CD14-positive monocyte (primary cell): ENCODE measurements around the gene TSSK1B. TPM values are rescaled to one million over a fixed set of nuclear protein-coding genes. Genes with fewer than 3 reads are reported as not detected.

Source experiments
- DNase-seq, 3 donors: peaks; one replicate each; pipeline ENCODE4 v3.0.0-alpha.2; 2011 to 2022
- H2AFZ ChIP-seq: 2 replicates; pipeline ENCODE4 v1.6.0; 2012; ENCODE audit warnings: mild to moderate bottlenecking, low read depth, low read length, inconsistent platforms; ENCODE audit not compliant: insufficient read depth, poor library complexity, severe bottlenecking
- H3K27ac ChIP-seq, 2 donors: 1 replicate in 1 of 2; 2 replicates in 1 of 2; pipeline ENCODE4 v1.5.1; 2012 to 2013; ENCODE audit warnings: low read length in 2 of 2, control low read depth in 1 of 2, inconsistent platforms in 1 of 2, low read depth in 1 of 2, mild to moderate bottlenecking in 1 of 2
- H3K27me3 ChIP-seq, 2 donors: one replicate each; pipeline versions ENCODE4 v1.6.0 to v1.6.1; 2011 to 2013; ENCODE audit warnings: low read length in 2 of 2; ENCODE audit not compliant: control insufficient read depth in 2 of 2, insufficient read depth in 2 of 2
- H3K36me3 ChIP-seq, 2 donors: replicated peaks in 1 of 2; 1 replicate in 1 of 2; 2 replicates in 1 of 2; pipeline versions ENCODE4 v1.5.1 to v1.6.1; 2012 to 2013; ENCODE audit warnings: low read length in 2 of 2, control low read depth in 1 of 2, inconsistent platforms in 1 of 2, mild to moderate bottlenecking in 1 of 2; ENCODE audit not compliant: insufficient read depth in 2 of 2, control insufficient read depth in 1 of 2
- H3K4me1 ChIP-seq, 2 donors: 1 replicate in 1 of 2; 2 replicates in 1 of 2; pipeline versions ENCODE4 v1.5.1 to v1.6.1; 2012 to 2013; ENCODE audit warnings: low read length in 2 of 2, control low read depth in 1 of 2, inconsistent platforms in 1 of 2, mild to moderate bottlenecking in 1 of 2, moderate library complexity in 1 of 2; ENCODE audit not compliant: insufficient read depth in 2 of 2, control insufficient read depth in 1 of 2
- H3K4me2 ChIP-seq: replicated peaks from 2 replicates; pipeline ENCODE3; 2012; ENCODE audit warnings: low read length, moderate library complexity, mild to moderate bottlenecking; ENCODE audit not compliant: poor library complexity, severe bottlenecking; ENCODE audit errors: extremely low read depth
- H3K4me3 ChIP-seq, 3 experiments: fragments of 200-600 bp in 1 of 3; sonication (generic) in 1 of 3; replicated peaks in 1 of 3; 1 replicate in 2 of 3; 2 replicates in 1 of 3; pipeline ENCODE4 v1.5.1; 2011 to 2013; ENCODE audit warnings: low read length in 3 of 3, mild to moderate bottlenecking in 3 of 3, control low read depth in 2 of 3, low read depth in 2 of 3, inconsistent platforms in 1 of 3, moderate library complexity in 1 of 3
- H3K79me2 ChIP-seq: 2 replicates; pipeline ENCODE4 v1.6.0; 2012; ENCODE audit warnings: mild to moderate bottlenecking, control low read depth, inconsistent platforms, low read length, moderate library complexity; ENCODE audit not compliant: insufficient read depth
- H3K9ac ChIP-seq: 2 replicates; pipeline ENCODE4 v1.6.0; 2017; ENCODE audit warnings: low read length, mild to moderate bottlenecking; ENCODE audit not compliant: insufficient read depth, poor library complexity, severe bottlenecking
- H3K9me3 ChIP-seq, 2 donors: replicated peaks in 1 of 2; 1 replicate in 1 of 2; 2 replicates in 1 of 2; pipeline versions ENCODE4 v1.5.1 to v1.6.1; 2012 to 2013; ENCODE audit warnings: low read length in 2 of 2, control low read depth in 1 of 2; ENCODE audit not compliant: control insufficient read depth in 1 of 2, insufficient read depth in 1 of 2
- H4K20me1 ChIP-seq: 2 replicates; pipeline ENCODE4 v1.6.0; 2012; ENCODE audit warnings: mild to moderate bottlenecking, low read length, control low read depth, moderate library complexity; ENCODE audit not compliant: insufficient read depth
- H3K27ac Mint-ChIP-seq, 7 donors: one replicate each; pipeline ENCODE4 v1.8.0; 2020; ENCODE audit warnings: mild to moderate bottlenecking in 7 of 7, mixed read lengths in 7 of 7, moderate library complexity in 6 of 7, inconsistent platforms in 2 of 7
- H3K27me3 Mint-ChIP-seq, 3 donors: one replicate each; pipeline ENCODE4 v1.8.0; 2021 to 2022; ENCODE audit warnings: low read depth in 3 of 3, mild to moderate bottlenecking in 3 of 3, mixed read lengths in 3 of 3, moderate library complexity in 3 of 3, inconsistent platforms in 1 of 3
- H3K36me3 Mint-ChIP-seq, 2 donors: one replicate each; pipeline ENCODE4 v1.8.0; 2020; ENCODE audit warnings: mixed read lengths in 2 of 2, inconsistent platforms in 1 of 2, mild to moderate bottlenecking in 1 of 2
- H3K4me1 Mint-ChIP-seq: one replicate; pipeline ENCODE4 v1.8.0; 2020; ENCODE audit warnings: mild to moderate bottlenecking, mixed read lengths
- H3K4me3 Mint-ChIP-seq, 2 donors: one replicate each; pipeline ENCODE4 v1.8.0; 2020; ENCODE audit warnings: mild to moderate bottlenecking in 2 of 2, mixed read lengths in 2 of 2, moderate library complexity in 1 of 2
- H3K9me3 Mint-ChIP-seq, 7 donors: one replicate each; pipeline ENCODE4 v1.8.0; 2020 to 2022; ENCODE audit warnings: mixed read lengths in 7 of 7, mild to moderate bottlenecking in 6 of 7, moderate library complexity in 6 of 7, inconsistent platforms in 2 of 7
- WGBS: methylation state at CpG from one replicate; pipeline ENCODE4 v1.1.5; 2013; ENCODE audit warnings: missing lambda C conversion rate; ENCODE audit not compliant: insufficient coverage; 5-methylcytosine and 5-hydroxymethylcytosine counted together
- intact Hi-C, 2 donors: fragments of 100-400 bp; cut with micrococcal nuclease; formaldehyde crosslinking; loops; one replicate each; pipeline versions ENCODE4 v1.15.0 to v1.15.1; 2023
- polyA plus RNA-seq, 3 donors: library from polyadenylated mRNA; depleted of rRNA in 1 of 3; unstranded in 2 of 3; stranded (reverse) in 1 of 3; fragments of 300-500 nt in 2 of 3; fragments of >200 nt in 1 of 3; fragmentation: Illumina TruSeq in 2 of 3; gene quantifications; 1 replicate in 2 of 3; 2 replicates in 1 of 3; pipeline ENCODE4 v1.2.3, GENCODE V29; 2012 to 2021
- TF ChIP-seq, protein P1 (sequence below): fragments of 200-600 bp; IDR thresholded peaks from one replicate; pipeline ENCODE4 v1.8.0; 2022; ENCODE audit warnings: antibody characterized with exemption, mild to moderate bottlenecking

The TSSK1B gene
- polyA plus RNA-seq, 3 donors: not detected

DNA sequence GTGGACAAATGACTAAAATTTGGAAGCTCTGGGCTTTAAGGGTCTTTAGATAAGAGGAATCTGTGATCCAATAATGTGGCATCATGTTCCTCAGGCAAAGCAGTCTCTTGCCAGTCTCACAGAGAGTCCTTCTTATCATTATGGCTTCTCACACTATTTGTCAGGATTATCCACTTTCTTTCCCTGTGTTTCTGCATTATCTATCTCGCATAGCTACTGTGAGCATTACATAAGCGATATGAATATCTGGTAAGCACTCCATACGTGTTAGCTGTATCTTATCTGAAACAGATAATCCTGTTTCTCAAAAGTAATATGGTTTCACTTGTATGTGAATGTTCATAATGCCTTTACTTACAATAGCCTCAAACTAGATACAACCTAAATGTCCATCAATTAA lies 43.9 kb upstream of the TSSK1B start:
- H3K4me3 ChIP-seq: no peak overlapping the region
- H3K36me3 ChIP-seq: no peaks in the 10 kb centered on the region
- no CpG with 5 or more reads among the region's 3 CpGs for WGBS
- H3K27ac ChIP-seq: no peak overlapping the region
- no peak overlapping the region for H3K4me2 ChIP-seq
- H3K79me2 ChIP-seq: no peaks in the 10 kb centered on the region
- DNase-seq: no peak
- no peaks in the 10 kb centered on the region for H4K20me1 ChIP-seq
- H3K9ac ChIP-seq: no peak overlapping the region
- TF ChIP-seq, protein P1, sequence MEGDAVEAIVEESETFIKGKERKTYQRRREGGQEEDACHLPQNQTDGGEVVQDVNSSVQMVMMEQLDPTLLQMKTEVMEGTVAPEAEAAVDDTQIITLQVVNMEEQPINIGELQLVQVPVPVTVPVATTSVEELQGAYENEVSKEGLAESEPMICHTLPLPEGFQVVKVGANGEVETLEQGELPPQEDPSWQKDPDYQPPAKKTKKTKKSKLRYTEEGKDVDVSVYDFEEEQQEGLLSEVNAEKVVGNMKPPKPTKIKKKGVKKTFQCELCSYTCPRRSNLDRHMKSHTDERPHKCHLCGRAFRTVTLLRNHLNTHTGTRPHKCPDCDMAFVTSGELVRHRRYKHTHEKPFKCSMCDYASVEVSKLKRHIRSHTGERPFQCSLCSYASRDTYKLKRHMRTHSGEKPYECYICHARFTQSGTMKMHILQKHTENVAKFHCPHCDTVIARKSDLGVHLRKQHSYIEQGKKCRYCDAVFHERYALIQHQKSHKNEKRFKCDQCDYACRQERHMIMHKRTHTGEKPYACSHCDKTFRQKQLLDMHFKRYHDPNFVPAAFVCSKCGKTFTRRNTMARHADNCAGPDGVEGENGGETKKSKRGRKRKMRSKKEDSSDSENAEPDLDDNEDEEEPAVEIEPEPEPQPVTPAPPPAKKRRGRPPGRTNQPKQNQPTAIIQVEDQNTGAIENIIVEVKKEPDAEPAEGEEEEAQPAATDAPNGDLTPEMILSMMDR: no peak
- no peak overlapping the region for H2AFZ ChIP-seq
- Mint-ChIP-seq H3K27me3 (peaks cover 36 to 72% (median 48%) of the 10 kb centered on the region in 3 donors), H3K36me3 (no peaks in the 10 kb centered on the region), H3K27ac (no peak overlapping the region), H3K4me1 (no peaks in the 10 kb centered on the region), H3K9me3 (peaks cover 0 to 2% (median 0%) of the 10 kb centered on the region in 7 donors), H3K4me3 (no peak overlapping the region)
- intact Hi-C loops: no loop called here
- no peaks in the 10 kb centered on the region for H3K9me3 ChIP-seq
- no peaks in the 10 kb centered on the region for H3K4me1 ChIP-seq
- H3K27me3 ChIP-seq: peaks cover 66 to 88% of the 10 kb centered on the region in 2 donors

DNA sequence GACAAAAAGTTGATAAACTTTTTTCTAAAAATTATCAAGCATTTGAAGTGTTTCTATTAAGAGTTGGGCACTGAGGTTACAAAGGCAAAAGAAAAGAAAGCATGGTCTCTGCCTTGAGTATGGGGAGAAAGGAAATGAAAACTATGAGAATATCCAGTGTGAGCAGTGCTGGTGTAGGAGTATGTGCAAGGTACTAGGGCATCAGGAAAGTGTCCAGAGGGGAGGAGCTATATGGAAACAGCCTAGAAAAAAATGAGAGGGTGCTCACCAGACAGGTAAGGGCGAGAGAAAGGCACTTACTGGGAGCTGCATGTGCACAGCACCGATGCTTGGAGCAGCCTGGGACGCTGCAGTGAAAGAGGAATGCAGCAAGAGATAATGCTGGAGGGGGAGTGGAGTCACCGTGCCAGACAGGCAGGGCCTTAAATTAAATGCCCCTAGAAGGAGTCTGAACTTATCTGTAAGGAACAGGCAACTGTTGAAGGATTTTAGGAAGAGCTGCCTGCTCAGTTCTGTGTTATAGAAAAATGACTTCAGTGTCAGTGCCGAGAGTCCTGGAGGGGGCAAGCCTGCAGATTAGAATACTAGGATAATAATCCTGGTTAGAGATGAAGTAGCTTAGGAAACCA lies 39.4 kb upstream of the TSSK1B start:
- H3K36me3 Mint-ChIP-seq: no peaks in the 10 kb centered on the region
- WGBS: 46% methylated on average over 5 of the region's 5 CpGs

More for the DNA sequence above, 39.4 kb upstream of the TSSK1B start:
- H3K4me3 ChIP-seq: no peak overlapping the region
- no peak for DNase-seq
- Mint-ChIP-seq H3K4me3 (peak overlapping the region in 1 of 2 donors; percentile 5), H3K9me3 (peaks cover 9 to 18% (median 14%) of the 10 kb centered on the region in 7 donors), H3K27me3 (peaks cover 26 to 50% (median 34%) of the 10 kb centered on the region in 3 donors), H3K27ac (no peak overlapping the region), H3K4me1 (no peaks in the 10 kb centered on the region)
- TF ChIP-seq, protein P1: no peak
- no peaks in the 10 kb centered on the region for H3K36me3 ChIP-seq
- intact Hi-C loops: no loop called here
- H3K79me2 ChIP-seq: no peaks in the 10 kb centered on the region
- H4K20me1 ChIP-seq: no peaks in the 10 kb centered on the region
- peaks cover 37 to 52% of the 10 kb centered on the region in 2 donors for H3K27me3 ChIP-seq
- H3K4me1 ChIP-seq: no peaks in the 10 kb centered on the region
- H3K4me2 ChIP-seq: no peak overlapping the region
- peaks cover 0 to 11% of the 10 kb centered on the region in 2 donors for H3K9me3 ChIP-seq
- H3K27ac ChIP-seq: no peak overlapping the region
- no peak overlapping the region for H2AFZ ChIP-seq
- no peak overlapping the region for H3K9ac ChIP-seq
